HAP-1 (cell line): ENCODE data around the gene NALF2.

ENCODE experiments used
- DNase-seq, 2 experiments: peaks; one replicate each; pipeline ENCODE4 v3.0.0-alpha.2; 2016 to 2020; ENCODE audit warnings: low spot score in 2 of 2
- H3K27me3 ChIP-seq: fragments of 250-450 bp; sonication (Bioruptor Pico); 2 replicates; pipeline ENCODE4 v1.5.1; 2020; ENCODE audit warnings: low read depth, mild to moderate bottlenecking, moderate library complexity
- H3K36me3 ChIP-seq: fragments of 250-450 bp; sonication (Bioruptor Pico); replicated peaks from 2 replicates; pipeline ENCODE4 v1.5.1; 2020; ENCODE audit warnings: mild to moderate bottlenecking
- H3K4me1 ChIP-seq: fragments of 250-450 bp; sonication (Bioruptor Pico); 2 replicates; pipeline ENCODE4 v1.5.1; 2020; ENCODE audit warnings: mild to moderate bottlenecking
- H3K4me3 ChIP-seq: fragments of 250-450 bp; sonication (Bioruptor Pico); 2 replicates; pipeline ENCODE4 v1.5.1; 2020; ENCODE audit warnings: mild to moderate bottlenecking, moderate library complexity
- H3K9me3 ChIP-seq: fragments of 250-450 bp; sonication (Bioruptor Pico); 2 replicates; pipeline ENCODE4 v1.5.1; 2020; ENCODE audit warnings: mild to moderate bottlenecking, moderate library complexity
- in situ Hi-C: fragments of 300-500 bp; cut with MboI; formaldehyde crosslinking; loops from 3 replicates; pipeline ENCODE4 v1.14.3; 2020; ENCODE audit warnings: low sequenced_read_pairs, inconsistent platforms, mixed read lengths

NALF2 gene

GRCh38 chrX:69541956-69542355 lies 37.8 kb downstream of the NALF2 start:
- peaks cover 5% of the 10 kb centered on the region for H3K4me1 ChIP-seq
- no peaks in the 10 kb centered on the region for H3K36me3 ChIP-seq
- in situ Hi-C loops: loop anchor here (10.0 to 25.0 kb wide), 3 partner anchors 105 to 553 kb away; no protein-coding TSS in a partner anchor
- no peak overlapping the region for H3K4me3 ChIP-seq
- no peak for DNase-seq
- H3K9me3 ChIP-seq: no peaks in the 10 kb centered on the region
- no peaks in the 10 kb centered on the region for H3K27me3 ChIP-seq

- Histone ChIP-seq H3K9me3 (no peaks in the 10 kb centered on the region), H3K4me1 (no peaks in the 10 kb centered on the region), H3K4me3 (no peak overlapping the region), H3K36me3 (no peaks in the 10 kb centered on the region), H3K27me3 (no peaks in the 10 kb centered on the region)
- DNase-seq: no peak
- in situ Hi-C loops: loop anchor here (10.0 to 25.0 kb wide), 3 partner anchors 106 to 551 kb away; no protein-coding TSS in a partner anchor
Measured at GRCh38 chrX:69543572-69543971, 39.4 kb downstream of the NALF2 start.

GRCh38 chrX:69546417-69546816 lies 42.3 kb downstream of the NALF2 start:
- DNase-seq: no peak
- Histone ChIP-seq H3K9me3 (no peaks in the 10 kb centered on the region), H3K4me3 (no peak overlapping the region), H3K4me1 (no peaks in the 10 kb centered on the region), H3K27me3 (no peaks in the 10 kb centered on the region), H3K36me3 (no peaks in the 10 kb centered on the region)
- in situ Hi-C loops: loop anchor here (10.0 to 25.0 kb wide), 3 partner anchors 109 to 548 kb away; no protein-coding TSS in a partner anchor

GRCh38 chrX:69546978-69547377 lies 42.9 kb downstream of the NALF2 start:
- in situ Hi-C loops: loop anchor here (10.0 to 25.0 kb wide), 3 partner anchors 110 to 548 kb away; no protein-coding TSS in a partner anchor
- Histone ChIP-seq H3K27me3 (no peaks in the 10 kb centered on the region), H3K36me3 (no peaks in the 10 kb centered on the region), H3K4me3 (no peak overlapping the region), H3K9me3 (no peaks in the 10 kb centered on the region), H3K4me1 (no peaks in the 10 kb centered on the region)
- no peak for DNase-seq

- no peaks in the 10 kb centered on the region for H3K36me3 ChIP-seq
- in situ Hi-C loops: no loop called here
- H3K4me1 ChIP-seq: peaks cover 7% of the 10 kb centered on the region
- no peaks in the 10 kb centered on the region for H3K27me3 ChIP-seq
- no peak for DNase-seq
- H3K4me3 ChIP-seq: no peak overlapping the region
- no peaks in the 10 kb centered on the region for H3K9me3 ChIP-seq
Measured at GRCh38 chrX:69551421-69552009, 47.4 kb downstream of the NALF2 start.

GRCh38 chrX:69552512-69552911 lies 48.4 kb downstream of the NALF2 start:
- in situ Hi-C loops: no loop called here
- peaks cover 7% of the 10 kb centered on the region for H3K4me1 ChIP-seq
- no peaks in the 10 kb centered on the region for H3K27me3 ChIP-seq
- no peak for DNase-seq
- no peaks in the 10 kb centered on the region for H3K9me3 ChIP-seq
- no peak overlapping the region for H3K4me3 ChIP-seq
- no peaks in the 10 kb centered on the region for H3K36me3 ChIP-seq
